H7 (cell line): Measurements from ENCODE around the gene MAGEB10. TPM values are rescaled to one million over a fixed set of nuclear protein-coding genes. Genes with fewer than 3 reads are reported as not detected.
"Not testable (repeated sequence)": the region's sequence is repeated elsewhere in the genome, so short reads cannot be mapped to it uniquely, and the experiment has no call there.

Source experiments
- DNase-seq: peaks from one replicate; pipeline ENCODE4 v3.0.0; 2012
- H3K27me3 ChIP-seq: 2 replicates; pipeline ENCODE4 v1.6.0; 2011; ENCODE audit warnings: mild to moderate bottlenecking, low read length; ENCODE audit not compliant: control insufficient read depth, insufficient read depth
- H3K36me3 ChIP-seq: replicated peaks from 2 replicates; pipeline ENCODE4 v1.5.1; 2011; ENCODE audit warnings: low read length; ENCODE audit not compliant: control insufficient read depth, insufficient read depth
- H3K4me3 ChIP-seq: 2 replicates; pipeline ENCODE4 v1.5.1; 2011; ENCODE audit warnings: low read depth, mild to moderate bottlenecking, control low read depth, low read length, moderate library complexity; ENCODE audit not compliant: insufficient read depth
- total RNA-seq: library from RNA; depleted of rRNA; stranded (reverse); fragments of >200 nt; shearing (Covaris generic); gene quantifications from 2 replicates; pipeline ENCODE4 v1.2.3, GENCODE V29; 2014; rRNA removed

Gene MAGEB10
- total RNA-seq: not detected in 2 replicates

GRCh38 chrX:27807690-27808089 is at the start of gene MAGEB10:
TSS of gene MAGEB10 (plus strand) at chrX:27807990. CDS start at chrX:27821307, 13,317 bp downstream.
- no peak within 1 kb of the TSS for H3K4me3 ChIP-seq
- H3K36me3 ChIP-seq: no peaks in the 10 kb centered on the region
- H3K27me3 ChIP-seq: no peaks in the 10 kb centered on the region
- no peak for DNase-seq

- DNase-seq: no peak
- Histone ChIP-seq H3K4me3 (no peak overlapping the region), H3K36me3 (no peaks in the 10 kb centered on the region), H3K27me3 (no peaks in the 10 kb centered on the region)
Observed at GRCh38 chrX:27765718-27766117, 42.1 kb upstream of the MAGEB10 start.

- Histone ChIP-seq H3K36me3 (no peaks in the 10 kb centered on the region), H3K4me3 (no peak overlapping the region), H3K27me3 (no peaks in the 10 kb centered on the region)
- no peak for DNase-seq
Observed at GRCh38 chrX:27767387-27767786, 40.4 kb upstream of the MAGEB10 start.

- DNase-seq: no peak
- H3K4me3 ChIP-seq: no peak overlapping the region
- no peaks in the 10 kb centered on the region for H3K36me3 ChIP-seq
- H3K27me3 ChIP-seq: no peaks in the 10 kb centered on the region
Observed at GRCh38 chrX:27775984-27776383, 31.8 kb upstream of the MAGEB10 start.

- Histone ChIP-seq H3K36me3 (no peaks in the 10 kb centered on the region), H3K27me3 (no peaks in the 10 kb centered on the region), H3K4me3 (no peak overlapping the region)
- DNase-seq: no peak
Observed at GRCh38 chrX:27796640-27797257, 11.0 kb upstream of the MAGEB10 start.

GRCh38 chrX:27797575-27797974 is 10.2 kb upstream of the MAGEB10 start:
- no peak overlapping the region for H3K4me3 ChIP-seq
- no peaks in the 10 kb centered on the region for H3K36me3 ChIP-seq
- no peak for DNase-seq
- no peaks in the 10 kb centered on the region for H3K27me3 ChIP-seq

- no peaks in the 10 kb centered on the region for H3K36me3 ChIP-seq
- H3K4me3 ChIP-seq: no peak overlapping the region
- DNase-seq: peak; percentile 16
- no peaks in the 10 kb centered on the region for H3K27me3 ChIP-seq
Observed at GRCh38 chrX:27808226-27808625, 436 bp downstream of the MAGEB10 start.

- H3K36me3 ChIP-seq, H3K4me3 ChIP-seq, DNase-seq, H3K27me3 ChIP-seq: not testable (repeated sequence)
Observed at GRCh38 chrX:27808991-27809859, 1.4 kb downstream of the MAGEB10 start.

GRCh38 chrX:27815209-27815608 is 7.4 kb downstream of the MAGEB10 start:
- no peak overlapping the region for H3K4me3 ChIP-seq
- no peaks in the 10 kb centered on the region for H3K27me3 ChIP-seq
- DNase-seq: no peak

GRCh38 chrX:27823812-27824211 is 16.0 kb downstream of the MAGEB10 start:
- Histone ChIP-seq H3K4me3 (no peak overlapping the region), H3K27me3 (no peaks in the 10 kb centered on the region)

More at GRCh38 chrX:27815209-27815608, 7.4 kb downstream of the MAGEB10 start:
- H3K36me3 ChIP-seq: no peaks in the 10 kb centered on the region

GRCh38 chrX:27838185-27838584 is 30.4 kb downstream of the MAGEB10 start:
- Histone ChIP-seq H3K27me3 (no peaks in the 10 kb centered on the region), H3K36me3 (no peaks in the 10 kb centered on the region), H3K4me3 (no peak overlapping the region)
- DNase-seq: no peak

More at GRCh38 chrX:27823812-27824211, 16.0 kb downstream of the MAGEB10 start:
- DNase-seq: no peak
- H3K36me3 ChIP-seq: no peaks in the 10 kb centered on the region

GRCh38 chrX:27840881-27841280 is 33.1 kb downstream of the MAGEB10 start:
- no peaks in the 10 kb centered on the region for H3K36me3 ChIP-seq
- no peaks in the 10 kb centered on the region for H3K27me3 ChIP-seq
- DNase-seq: no peak
- no peak overlapping the region for H3K4me3 ChIP-seq

GRCh38 chrX:27842859-27843258 is 35.1 kb downstream of the MAGEB10 start:
- Histone ChIP-seq H3K4me3 (no peak overlapping the region), H3K36me3 (no peaks in the 10 kb centered on the region), H3K27me3 (no peaks in the 10 kb centered on the region)
- no peak for DNase-seq

GRCh38 chrX:27860337-27860736 is 52.5 kb downstream of the MAGEB10 start:
- H3K27me3 ChIP-seq: peaks cover 8% of the 10 kb centered on the region
- H3K36me3 ChIP-seq: no peaks in the 10 kb centered on the region
- H3K4me3 ChIP-seq: no peak overlapping the region
- no peak for DNase-seq

- peak; percentile 47 for DNase-seq
- Histone ChIP-seq H3K36me3 (no peaks in the 10 kb centered on the region), H3K4me3 (peak overlapping the region; percentile 17; the same call in 1 of the 2 replicates), H3K27me3 (peaks cover 8% of the 10 kb centered on the region)
Observed at GRCh38 chrX:27863809-27864208, 56.0 kb downstream of the MAGEB10 start.
